Fibroblast of skin of left quadriceps (primary cell): Measurements from ENCODE around the gene EMX2.

ENCODE experiments used
- DNase-seq, 2 experiments: peaks; one replicate each; pipeline ENCODE4 v3.0.0-alpha.2; 2013; ENCODE audit warnings: low read depth in 2 of 2

Gene EMX2

DNA sequence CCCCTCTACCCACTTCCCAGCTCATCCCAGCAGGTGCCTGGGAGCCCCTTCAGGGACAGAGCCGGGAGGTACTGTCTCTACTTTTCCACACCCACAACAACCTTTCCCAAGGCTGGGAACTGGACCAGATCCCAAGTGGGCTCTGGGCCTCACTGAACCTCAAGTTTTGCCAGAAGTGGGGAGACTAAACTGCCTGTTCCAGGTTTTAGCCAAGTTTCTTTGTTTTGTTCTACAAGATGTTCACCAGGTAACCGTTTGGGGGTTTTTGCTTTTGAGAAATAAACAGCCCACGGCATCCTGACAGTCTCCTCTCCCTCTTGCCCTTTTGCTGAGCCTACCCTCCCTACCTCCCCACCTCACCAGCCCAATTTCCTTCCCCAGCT is 10.6 kb upstream of the EMX2 start:
- DNase-seq = no peak

DNA sequence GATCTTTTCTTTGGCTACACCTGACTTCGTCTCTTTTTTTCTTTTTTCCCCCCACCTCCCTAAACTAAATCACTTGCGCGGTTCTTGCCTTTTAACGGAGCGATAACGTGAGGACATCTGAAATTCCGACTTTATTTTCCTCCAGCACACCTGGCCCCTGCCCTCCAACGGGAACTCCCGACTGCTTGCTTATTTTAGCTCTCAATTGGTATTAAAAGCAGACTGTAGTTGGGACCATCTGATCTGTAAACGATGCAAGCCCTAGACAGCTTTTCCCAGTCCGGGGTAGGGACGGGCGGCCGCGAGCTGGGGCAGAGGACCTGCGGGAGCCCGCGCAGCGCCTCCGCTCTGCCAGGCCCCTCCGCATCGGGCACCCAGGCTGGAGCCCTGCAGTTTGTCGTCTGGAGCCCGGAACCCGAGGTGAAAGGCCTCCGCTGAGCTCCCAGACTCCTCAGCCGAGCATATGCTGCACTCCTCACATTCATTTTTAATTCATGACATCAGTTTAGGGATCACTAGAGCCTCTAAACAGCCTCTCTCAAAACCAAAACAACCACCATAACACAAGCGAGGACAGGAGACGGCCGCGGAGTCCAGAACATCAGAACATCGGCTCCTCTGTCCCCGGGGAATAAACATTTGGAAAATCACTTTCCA is 10.0 kb upstream of the EMX2 start:
- DNase-seq = no peak

DNA sequence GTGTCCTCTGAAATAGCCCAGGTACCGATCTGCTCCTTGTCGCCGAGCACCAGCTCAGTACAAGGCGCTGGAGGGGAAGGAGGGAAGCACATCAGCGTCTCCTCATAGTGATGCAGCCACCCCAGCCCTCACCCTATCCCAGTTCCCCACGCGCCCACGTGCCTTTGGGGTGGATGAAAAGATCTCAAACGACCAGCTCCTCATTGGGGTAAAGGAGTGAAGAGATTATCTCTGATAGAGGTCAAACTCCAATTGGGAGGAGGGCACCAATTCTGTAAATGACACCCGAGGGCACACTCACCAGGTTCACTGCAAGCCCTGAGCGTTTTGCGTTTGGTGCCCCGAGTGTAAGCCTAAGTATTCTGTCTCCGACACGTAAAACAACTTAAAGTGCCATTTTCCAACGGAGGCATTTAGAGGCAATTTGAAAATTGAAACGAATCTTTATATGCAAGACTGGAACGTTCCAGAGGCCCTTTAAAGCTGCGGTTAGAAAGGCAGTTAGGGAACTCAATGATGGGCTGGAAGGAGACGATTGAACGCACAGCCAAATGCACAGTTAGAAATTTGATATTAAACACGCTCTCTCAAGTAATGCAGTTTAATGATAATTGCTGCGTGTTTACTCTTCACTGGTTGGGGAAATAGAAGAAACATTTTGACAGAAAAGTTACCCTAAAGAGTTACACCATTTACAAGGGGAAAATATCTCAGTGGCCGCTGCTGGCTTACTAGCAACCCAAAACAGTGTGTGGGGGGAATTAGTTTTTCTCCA is 8.9 kb upstream of the EMX2 start:
- DNase-seq = peak in 1 of 2 experiments; percentile 45

DNA sequence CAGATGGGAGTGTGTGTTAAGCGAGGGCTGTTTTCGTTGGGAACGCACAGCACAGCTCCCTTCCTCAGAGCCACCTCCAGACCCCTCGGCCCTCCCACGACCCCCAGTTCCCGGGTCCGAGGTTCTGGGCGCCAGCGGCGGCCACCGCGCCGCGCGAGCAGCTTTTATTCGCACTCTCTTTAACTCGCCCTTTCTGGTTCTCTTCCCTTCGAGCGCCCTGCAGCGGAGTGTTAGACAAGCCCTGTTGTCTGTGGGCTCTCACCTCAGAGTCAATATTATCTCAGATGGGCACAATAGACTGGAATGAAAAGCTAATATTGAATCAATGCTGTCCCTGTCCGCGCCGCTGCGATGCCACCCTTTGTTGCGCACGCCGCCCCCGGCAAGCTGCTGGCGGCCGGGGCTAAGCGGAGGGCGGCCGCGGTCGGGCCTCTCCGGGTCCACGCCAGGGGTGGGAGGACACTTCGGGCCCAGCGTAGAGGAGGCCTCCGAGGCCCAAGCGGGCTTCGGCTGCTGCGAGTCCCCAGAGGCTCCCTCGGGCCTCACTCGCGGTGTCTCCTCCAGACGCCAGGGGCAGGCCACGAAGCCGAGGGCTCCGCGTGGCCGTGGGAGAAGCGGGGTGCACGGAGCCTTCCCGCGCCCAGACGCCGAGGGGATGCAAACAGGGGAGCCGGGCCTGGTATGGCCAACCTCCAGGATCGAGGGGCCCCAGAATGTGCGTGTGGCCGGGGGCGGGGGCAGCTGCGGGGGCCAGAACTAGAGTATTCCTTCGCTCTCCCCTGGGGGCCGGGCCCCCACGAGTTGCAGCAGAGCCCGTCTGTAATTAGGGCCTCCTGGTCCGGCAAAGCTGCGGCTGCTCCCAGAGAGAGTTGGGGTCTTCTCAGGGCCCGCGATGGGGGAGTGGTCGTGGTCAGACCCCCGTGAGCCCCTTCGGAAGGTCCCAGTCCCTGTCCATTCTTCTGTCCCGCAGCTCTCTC is 7.9 kb upstream of the EMX2 start:
- DNase-seq = no peak

DNA sequence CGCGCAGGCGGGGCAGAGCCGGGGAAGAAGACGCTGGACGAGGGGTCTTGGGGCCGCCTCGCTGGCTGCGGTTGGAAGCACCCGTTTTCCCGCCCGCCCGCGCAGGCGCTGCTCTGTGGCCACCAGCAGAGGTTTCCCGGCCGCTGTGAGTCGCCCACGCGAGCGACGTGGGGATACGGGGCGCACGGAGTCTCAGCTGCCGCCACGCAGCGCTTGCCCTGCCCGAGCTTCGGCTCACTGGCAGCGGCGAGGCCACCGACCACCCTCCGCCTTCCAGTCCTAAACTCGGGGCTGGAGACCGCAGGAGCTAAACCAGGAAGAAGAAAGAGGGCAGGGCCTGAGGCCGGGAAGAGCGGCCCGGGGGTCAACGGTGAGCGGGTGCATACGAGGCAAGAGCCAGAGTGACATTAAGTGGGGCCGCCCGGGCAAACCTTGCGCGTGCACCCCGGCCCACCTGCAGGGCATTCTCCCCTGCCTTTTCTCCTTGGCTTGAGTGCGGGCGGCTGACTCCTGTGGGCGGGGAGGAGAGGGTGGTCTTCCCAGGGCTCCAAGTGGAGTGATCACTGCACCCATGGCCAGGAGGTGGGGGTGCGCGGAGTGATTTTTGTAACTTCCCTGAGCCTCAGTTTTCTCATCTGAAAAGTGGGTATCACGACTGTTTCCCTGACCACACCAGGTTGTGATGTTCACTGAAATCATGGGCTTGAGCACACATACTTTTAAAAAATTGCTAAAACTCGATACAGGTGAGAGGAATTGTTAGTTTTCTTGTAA is 7.1 kb upstream of the EMX2 start:
- DNase-seq = no peak

DNA sequence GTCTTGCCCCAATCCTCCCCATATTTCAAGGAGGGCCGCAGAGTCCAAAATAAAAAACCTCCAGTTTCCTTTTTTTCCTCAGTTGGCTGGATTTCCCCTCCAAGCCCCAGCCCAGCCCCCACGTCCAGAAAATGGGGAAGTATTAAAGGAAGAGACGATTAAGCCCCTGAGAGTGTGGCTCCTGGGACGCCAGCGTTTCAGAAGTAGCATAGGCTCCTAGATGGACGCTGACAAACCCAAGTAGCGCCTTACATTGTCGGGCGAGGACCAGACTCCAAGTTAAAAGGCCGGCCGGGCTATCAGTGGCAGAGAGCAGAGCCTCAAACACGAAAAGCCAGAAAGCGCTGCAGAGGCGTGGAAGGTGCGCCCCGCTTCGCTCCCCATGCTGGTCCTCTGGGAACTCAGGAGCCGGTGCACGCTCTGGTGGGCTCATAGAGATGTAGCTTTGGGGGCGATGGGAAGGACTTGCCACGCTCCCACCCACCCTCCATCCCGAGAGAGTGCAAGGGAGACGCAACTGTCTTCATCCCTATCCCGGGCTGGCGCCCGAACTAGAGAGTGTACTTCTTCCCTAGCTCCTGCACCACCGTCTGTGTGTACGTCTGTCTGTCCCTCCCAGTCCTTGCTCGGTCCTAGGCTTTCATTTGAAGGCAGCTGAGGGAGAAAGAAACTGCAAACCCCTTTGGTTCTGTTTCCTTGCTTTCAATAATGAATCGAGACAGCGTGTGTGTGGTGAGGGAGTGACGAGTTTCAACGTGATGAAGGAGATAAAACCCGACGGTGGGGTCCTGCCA is 6.3 kb upstream of the EMX2 start:
- peak in 1 of 2 experiments; percentile 19 for DNase-seq

DNA sequence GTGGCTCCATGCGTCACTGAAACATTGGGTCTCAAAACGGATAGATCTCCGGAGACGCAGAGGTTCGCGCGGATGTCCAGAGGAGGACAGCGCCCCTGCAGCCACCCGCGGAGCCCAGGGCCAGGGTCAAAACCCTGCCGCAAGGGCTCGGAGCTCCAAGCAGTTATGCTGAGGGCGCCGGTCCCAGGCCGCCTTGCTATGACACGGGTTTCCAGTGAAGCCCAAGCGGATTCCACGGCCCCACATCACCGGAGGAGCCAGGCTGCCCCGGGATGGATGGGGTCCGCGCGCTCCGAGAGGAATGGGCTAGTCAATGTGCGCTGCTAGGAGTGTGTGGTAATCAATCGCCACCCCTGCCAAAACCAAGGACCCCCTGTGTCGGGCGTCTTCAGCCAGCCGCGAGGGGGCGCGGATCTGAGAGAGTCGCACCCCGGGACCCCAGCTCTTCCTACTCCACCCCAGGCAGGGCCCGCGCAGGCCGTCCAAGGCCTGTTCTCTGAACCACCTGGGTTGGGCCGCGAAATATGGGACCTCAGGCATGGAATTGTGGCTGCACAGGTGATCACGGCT is 5.6 kb upstream of the EMX2 start:
- DNase-seq = no peak

DNA sequence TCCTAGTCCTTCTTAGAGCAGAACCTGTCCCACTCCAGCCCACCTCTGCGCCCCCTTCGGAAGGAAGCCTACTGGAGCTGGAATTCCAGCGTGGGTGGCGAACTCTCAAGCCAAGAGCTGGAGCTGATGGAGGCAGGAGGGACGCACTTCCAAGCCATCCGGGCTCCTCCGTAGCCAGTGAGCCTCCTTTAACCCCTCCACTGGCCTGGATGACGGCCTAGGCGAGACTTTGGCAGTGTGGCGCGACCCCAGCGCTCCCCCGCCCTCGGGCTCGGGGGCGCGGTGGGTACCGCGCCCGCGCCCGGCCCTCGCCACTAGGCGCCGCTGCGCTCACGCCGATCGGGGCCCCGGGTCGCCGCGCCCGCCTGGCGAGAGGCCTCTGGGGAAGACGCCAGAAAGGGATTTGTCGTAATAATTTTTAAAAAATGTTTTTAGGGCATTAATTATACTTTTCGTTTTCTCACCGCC is 5.1 kb upstream of the EMX2 start:
- DNase-seq = peak in 1 of 2 experiments; percentile 13

DNA sequence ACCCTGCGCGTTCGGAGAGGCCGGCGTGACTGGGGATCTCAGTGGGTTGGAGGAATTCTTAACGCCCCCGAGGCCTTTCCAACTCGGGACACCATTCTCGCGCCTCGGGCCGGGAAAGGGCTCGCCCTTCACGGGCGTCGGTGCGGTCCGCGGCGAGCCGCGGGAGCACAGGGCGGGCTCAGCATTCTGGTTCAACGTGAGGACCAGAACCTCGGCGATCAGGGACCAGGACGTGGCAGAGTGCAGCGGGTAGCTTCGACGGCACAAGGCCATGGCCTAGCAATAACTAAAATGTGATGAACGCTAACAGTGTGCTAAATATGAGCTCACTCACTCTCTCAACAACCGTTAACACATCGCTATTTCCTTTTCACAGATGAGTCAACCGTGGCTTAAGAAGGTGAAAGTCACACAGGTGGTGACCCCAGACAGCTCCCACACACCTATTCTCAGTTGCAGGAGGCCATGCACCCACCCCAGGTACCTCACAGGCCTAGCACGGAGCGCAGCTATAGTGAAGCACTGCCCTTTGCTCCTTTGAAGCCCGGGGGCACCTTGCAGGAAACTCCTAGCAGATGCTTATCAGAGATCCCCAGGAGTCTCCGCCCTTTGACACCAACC is 4.5 kb upstream of the EMX2 start:
- DNase-seq = peak in 1 of 2 experiments; percentile 12

DNA sequence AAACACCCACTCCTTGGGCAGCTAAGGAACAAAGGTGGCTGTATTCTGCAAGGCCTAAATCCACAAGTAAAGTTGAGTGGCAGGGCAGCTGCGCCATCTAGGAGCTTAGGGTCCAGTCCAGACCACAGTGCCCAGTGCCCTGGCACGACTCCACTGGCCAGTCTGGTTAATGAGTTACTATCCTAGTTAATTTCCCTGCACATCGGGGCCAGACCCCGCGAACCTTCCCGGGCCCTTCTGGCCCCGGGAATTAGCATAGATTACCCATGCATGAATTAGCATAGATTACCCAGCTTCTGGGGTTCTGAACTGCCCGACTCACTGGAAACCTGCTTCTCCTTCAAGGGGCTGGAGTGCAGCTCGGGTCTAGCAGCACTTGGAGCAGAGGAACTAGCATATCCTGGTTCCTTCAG is 3.2 kb upstream of the EMX2 start:
- DNase-seq = no peak

DNA sequence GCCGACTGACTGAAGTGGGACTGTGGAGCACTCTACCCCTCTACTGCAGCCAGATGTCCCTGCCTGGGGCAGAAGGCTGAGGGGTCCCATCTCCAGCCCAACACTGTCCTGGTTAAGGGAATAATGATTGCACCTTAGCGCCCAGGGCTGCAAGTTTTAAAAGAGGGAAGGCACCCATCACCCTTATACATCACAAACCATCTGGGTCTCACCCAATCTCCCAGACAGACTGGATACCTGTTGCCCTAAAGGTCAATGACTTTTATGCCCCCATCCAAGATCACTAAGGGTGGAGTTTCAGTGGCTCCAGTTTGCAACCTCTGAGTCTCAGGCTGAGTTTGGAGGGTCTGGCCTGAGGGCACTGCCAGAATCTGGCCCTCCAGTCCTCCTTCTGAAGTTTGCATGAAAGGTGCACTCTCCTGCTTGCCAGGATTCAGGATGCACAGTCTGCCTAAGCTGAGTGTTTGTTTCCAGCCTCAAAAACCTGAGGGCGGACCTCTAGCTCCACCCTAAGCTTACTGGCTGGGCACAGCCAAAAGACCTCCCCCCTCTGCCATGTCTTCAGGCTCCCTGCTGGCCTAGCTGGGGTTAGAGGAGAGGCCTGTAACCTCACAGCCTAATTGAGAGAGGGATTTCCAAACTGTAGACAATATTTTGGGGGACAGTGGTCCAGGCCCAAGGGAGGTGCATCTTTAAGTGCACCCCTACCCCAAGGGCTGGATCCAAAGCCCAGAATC is 2.5 kb upstream of the EMX2 start:
- DNase-seq = no peak

DNA sequence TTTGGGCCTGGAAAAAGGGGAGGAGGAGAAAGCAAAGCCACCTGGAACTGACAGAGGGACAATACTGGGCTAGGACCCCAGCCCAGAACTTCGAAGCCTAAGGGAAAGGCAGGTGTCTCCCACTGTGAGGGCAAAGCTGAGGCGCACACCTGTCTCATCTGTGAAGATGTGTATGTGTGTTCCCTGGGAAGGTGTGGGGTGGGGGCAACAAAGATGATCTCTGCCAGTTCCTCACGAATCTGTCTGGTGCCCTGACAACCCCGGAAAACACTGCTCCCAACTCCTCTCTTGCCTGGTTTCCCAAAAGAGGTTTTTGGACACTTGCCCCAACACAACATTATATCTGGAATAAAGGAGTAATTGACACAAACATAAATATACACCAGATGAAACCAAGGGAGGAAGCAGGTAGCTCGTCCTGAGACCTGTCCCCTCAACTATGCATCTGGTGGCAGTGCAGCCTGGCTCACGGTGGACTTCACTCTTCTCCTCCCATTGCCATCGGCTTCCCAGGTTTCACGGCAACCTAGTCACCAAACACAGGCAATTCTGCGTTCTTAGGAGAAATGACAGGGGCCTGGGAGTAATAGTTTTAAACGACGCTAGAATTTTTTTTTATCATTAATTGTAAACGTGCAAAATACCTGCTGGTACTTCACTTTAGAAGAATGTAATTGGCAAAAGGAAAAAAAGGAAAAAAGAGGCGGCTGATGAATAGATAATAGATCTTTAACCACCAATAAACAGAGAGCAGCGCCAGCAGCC is 1.7 kb upstream of the EMX2 start:
- DNase-seq = no peak

DNA sequence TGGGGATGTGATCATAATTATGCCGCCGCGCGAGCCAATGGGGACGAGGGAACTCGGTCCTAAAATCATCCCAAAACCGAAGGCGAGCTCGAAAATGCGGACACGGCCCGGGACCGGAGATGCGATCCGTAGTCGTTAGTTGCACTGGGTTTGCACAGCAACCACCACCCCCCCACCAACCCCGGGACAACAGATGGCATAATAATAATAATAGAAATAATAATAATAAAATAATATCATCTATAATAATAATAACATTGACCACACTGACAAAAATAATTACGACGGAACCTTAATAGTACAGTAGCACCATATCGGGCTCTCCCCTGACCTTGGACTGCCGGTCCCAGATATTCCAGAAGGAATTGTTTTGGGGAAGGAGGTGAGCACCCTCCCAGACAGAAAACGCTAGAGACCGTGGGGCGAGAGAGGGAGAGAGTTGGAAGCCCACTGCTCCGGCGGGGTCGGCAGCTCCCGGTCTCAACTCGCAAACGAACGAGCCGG is 1.1 kb upstream of the EMX2 start:
- peak; percentile 86 to 88 for DNase-seq

DNA sequence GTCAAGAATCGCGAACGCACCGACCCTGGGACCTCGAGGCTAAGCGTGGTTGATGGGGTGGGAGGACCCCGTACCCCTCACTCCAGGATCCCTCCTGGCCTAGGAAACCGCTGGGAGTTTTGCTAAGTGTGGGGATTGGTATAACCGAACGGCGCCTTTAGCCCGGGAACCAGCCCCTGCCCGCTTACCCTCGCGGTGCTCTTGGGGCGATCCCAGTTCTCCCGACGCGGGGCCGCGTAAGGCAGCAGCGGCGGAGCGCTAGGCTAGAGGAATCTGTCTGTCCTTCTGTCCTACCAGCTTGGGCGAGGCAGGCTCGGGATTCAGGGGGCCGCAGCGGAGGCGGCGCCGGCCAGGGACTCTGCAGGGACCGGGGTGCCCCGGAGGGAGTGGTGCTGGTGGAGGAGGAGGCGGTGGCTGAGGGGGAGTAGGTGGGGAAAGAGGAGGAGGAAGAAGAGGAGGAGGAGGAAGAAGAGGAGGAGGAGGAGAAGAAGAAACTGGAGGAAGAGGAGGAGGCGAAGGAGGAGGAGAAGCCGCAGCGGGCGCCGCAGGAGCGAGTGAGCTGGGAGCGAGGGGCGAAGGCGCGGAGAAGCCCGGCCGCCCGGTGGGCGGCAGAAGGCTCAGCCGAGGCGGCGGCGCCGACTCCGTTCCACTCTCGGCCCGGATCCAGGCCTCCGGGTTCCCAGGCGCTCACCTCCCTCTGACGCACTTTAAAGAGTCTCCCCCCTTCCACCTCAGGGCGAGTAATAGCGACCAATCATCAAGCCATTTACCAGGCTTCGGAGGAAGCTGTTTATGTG is 439 bp upstream of the EMX2 start:
- DNase-seq = peak; percentile 99

DNA sequence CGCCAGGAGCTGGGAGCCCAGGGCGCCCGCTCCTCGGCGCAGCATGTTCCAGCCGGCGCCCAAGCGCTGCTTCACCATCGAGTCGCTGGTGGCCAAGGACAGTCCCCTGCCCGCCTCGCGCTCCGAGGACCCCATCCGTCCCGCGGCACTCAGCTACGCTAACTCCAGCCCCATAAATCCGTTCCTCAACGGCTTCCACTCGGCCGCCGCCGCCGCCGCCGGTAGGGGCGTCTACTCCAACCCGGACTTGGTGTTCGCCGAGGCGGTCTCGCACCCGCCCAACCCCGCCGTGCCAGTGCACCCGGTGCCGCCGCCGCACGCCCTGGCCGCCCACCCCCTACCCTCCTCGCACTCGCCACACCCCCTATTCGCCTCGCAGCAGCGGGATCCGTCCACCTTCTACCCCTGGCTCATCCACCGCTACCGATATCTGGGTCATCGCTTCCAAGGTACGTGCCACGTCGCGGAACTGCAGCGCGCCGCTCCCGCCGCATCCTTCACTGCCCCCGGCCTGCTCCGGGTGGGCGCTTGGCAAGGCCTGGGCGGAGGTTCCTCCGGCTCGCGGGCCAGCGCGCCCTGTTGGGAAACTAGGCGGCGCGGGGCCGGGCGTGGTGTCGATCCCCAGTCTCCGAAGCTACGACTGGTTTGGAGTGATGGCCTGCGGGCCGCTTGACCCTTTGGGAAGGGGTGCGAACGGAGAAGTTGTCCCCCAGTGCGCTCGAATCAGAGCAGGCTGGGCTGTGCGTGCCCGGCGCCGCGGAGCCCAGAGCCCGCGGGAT is 868 bp downstream of the EMX2 start:
- no peak for DNase-seq

DNA sequence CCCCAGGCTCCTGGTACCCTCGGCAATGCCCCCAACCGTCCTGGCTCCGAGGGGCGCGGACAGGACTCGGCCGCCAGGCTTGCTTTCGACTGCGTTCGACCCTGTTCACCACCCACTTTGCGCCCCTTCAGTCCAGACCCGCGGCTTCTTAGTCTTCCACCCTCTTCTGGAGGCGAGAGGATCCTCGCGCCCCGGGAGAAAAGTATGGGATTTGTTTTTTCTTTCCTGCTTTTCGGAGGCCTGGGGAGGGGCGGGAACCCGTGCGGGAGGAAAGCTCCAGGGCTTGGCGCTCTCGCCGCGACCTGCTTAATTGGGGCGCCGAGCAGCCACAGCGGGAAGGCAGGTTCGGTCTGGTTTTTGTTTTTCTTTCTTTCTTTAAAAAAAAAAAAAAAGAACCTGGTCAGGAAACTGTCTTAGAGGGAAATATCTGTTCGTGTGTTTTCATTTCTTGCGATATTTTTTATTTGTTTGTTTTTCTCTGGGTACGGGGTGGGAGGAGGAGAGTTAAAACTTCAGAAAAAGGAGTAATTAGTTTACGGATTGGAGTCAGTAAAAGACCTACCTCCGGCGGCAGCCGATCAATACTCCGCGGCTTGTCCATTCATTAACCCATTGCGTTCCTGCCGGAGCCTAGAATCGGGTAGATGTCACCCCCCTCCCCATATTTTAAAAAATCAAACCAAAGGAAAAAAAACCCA is 1.6 kb downstream of the EMX2 start:
- no peak for DNase-seq
